Testis (tissue), 3 donors: Measurements from ENCODE around the gene WDFY2. TPM values are rescaled to one million over a fixed set of nuclear protein-coding genes. Genes with fewer than 3 reads are reported as not detected.

Experiments
- DNase-seq: peaks from one replicate; pipeline ENCODE4 v3.0.0-alpha.2; 2019
- H3K27ac ChIP-seq, 2 donors: fragments of 200-600 bp; sonication (generic); one replicate each; pipeline ENCODE4 v1.5.1; 2019
- H3K27me3 ChIP-seq: fragments of 200-600 bp; sonication (generic); one replicate; pipeline ENCODE4 v1.5.1; 2019
- H3K36me3 ChIP-seq: fragments of 200-600 bp; sonication (generic); one replicate; pipeline ENCODE4 v1.5.1; 2017; ENCODE audit warnings: low read depth; ENCODE audit errors: missing control alignments
- H3K4me1 ChIP-seq: fragments of 200-600 bp; sonication (generic); one replicate; pipeline ENCODE4 v1.5.1; 2019
- H3K4me3 ChIP-seq, 2 donors: fragments of 200-600 bp; sonication (generic); one replicate each; pipeline ENCODE4 v1.5.1; 2017 to 2019
- H3K9me3 ChIP-seq: fragments of 200-600 bp; sonication (generic); one replicate; pipeline ENCODE4 v1.5.1; 2017
- CTCF ChIP-seq, 3 experiments: fragments of 450-650 bp in 2 of 3; fragments of 200-600 bp in 1 of 3; sonication (generic) in 1 of 3; IDR thresholded peaks; one replicate each; pipeline ENCODE4 v1.5.1; 2016 to 2019; ENCODE audit warnings: antibody characterized with exemption in 3 of 3, mild to moderate bottlenecking in 2 of 3, moderate library complexity in 1 of 3
- POLR2A ChIP-seq: fragments of 450-650 bp; IDR thresholded peaks from one replicate; pipeline ENCODE4 v1.6.1; 2017; ENCODE audit warnings: antibody characterized with exemption, mild to moderate bottlenecking, moderate library complexity
- whole genome bisulfite sequencing, 2 donors: methylation state at CpG; one replicate each; pipeline ENCODE4 v1.1.5; 2018; 5-methylcytosine and 5-hydroxymethylcytosine counted together
- intact Hi-C: fragments of 100-400 bp; cut with DNase I; formaldehyde crosslinking; loops from one replicate; pipeline ENCODE4 v1.15.1; 2023; ENCODE audit warnings: low total_unique reads
- polyA plus RNA-seq: library from polyadenylated mRNA; stranded (reverse); fragments of 350-450 nt; fragmentation: Illumina TruSeq; extraction: RNeasy Lipid Tissue Mini Kit (QIAGEN cat#74804); gene quantifications from one replicate; pipeline ENCODE4 v1.2.3, GENCODE V29; 2014; ENCODE audit warnings: low read depth, low replicate concordance; ENCODE audit not compliant: insufficient read depth
- total RNA-seq, 2 donors: library from RNA; depleted of rRNA; stranded (reverse); fragments of >200 nt; gene quantifications; one replicate each; pipeline ENCODE4 v1.2.3, GENCODE V29; 2016

Gene WDFY2
- total and polyA plus RNA-seq, 3 donors from 2014 or later, result 17.1 to 45.8 (median 36.1) TPM

DNA sequence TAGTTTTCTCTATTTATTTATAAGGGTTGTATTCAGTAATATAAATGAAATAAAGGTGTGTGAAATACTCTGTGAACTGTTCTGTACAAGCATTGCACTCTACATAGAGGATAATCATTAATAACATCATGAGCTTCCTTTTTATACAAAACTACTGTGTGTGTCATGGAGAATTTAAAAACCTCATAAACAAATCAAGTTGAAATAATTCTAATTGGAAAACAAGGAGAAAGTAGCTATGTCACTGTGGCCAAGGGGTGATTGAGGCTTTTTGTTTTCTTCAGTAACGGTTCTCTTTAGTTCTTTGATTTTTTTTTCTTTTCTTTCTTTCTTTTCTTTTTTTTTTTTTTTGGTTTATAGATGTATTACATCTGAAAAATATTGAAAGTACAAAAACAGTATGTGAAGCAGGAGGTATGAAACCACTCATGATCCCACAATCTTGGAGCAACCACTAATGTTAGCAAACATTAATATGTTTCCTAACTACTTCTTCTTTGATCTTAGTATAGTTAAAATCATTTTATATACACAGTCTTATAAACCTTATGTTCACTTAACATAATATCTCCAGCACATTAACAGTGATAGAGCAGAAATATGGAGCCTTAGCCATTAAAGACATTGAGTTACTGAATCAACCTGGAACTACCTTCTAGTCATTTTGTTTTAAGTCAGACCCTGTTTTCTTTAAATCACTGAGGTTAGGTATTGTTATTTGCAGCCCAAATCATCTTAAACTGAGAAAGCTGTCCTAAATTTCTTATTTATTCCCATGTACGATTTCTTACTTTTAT lies 45.4 kb downstream of the WDFY2 start:
- no peaks in the 10 kb centered on the region for H3K36me3 ChIP-seq
- H3K9me3 ChIP-seq, result no peaks in the 10 kb centered on the region
- no peak for DNase-seq
- TF ChIP-seq POLR2A (no peak), CTCF (IDR thresholded peaks at IDR 0.05) (no peak)
- no peak overlapping the region for H3K27ac ChIP-seq
- no peak overlapping the region for H3K4me3 ChIP-seq
- no peaks in the 10 kb centered on the region for H3K27me3 ChIP-seq
- WGBS, 2 donors, result 70 to 77% methylated on average over 2 of the region's 2 CpGs
- peaks cover 18% of the 10 kb centered on the region for H3K4me1 ChIP-seq
- intact Hi-C loops, result no loop called here

DNA sequence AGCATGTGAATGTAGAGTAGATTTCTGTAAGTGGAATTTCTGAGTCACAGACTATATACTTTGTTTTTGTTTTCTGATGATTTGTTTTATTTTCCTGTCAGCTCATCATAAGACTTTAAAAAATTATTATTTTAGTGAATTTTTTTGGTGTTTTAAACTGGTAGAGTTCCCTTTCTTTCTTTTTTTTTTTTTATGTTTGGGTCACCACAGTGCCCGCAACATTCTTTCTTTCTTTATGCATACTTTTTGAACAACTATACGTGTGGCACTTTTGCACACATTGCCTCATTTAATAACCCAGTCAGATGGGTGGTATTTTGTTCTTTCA lies 46.0 kb downstream of the WDFY2 start:
- 93 to 97% methylated on average over 2 of the region's 2 CpGs for WGBS, 2 donors
- Histone ChIP-seq H3K27me3 (no peaks in the 10 kb centered on the region), H3K36me3 (no peaks in the 10 kb centered on the region), H3K4me1 (peaks cover 18% of the 10 kb centered on the region), H3K4me3 (no peak overlapping the region), H3K9me3 (no peaks in the 10 kb centered on the region), H3K27ac (no peak overlapping the region)
- DNase-seq, result no peak
- intact Hi-C loops, result no loop called here
- TF ChIP-seq POLR2A, result no peak
- no peak for TF ChIP-seq CTCF (IDR thresholded peaks at IDR 0.05)

GRCh38 chr13:51632591-51633362 lies 48.5 kb downstream of the WDFY2 start:
- H3K27me3 ChIP-seq, result no peaks in the 10 kb centered on the region
- H3K4me3 ChIP-seq, result no peak overlapping the region
- H3K4me1 ChIP-seq, result peaks cover 40% of the 10 kb centered on the region
- DNase-seq, result peak; percentile 81
- 60 to 68% methylated on average over 3 of the region's 3 CpGs for WGBS, 2 donors
- no peaks in the 10 kb centered on the region for H3K36me3 ChIP-seq
- intact Hi-C loops, result no loop called here
- H3K9me3 ChIP-seq, result no peaks in the 10 kb centered on the region
- peak overlapping the region; percentile 68 to 75 for H3K27ac ChIP-seq
- TF ChIP-seq POLR2A (no peak), CTCF (IDR thresholded peaks at IDR 0.05) (no peak)

DNA sequence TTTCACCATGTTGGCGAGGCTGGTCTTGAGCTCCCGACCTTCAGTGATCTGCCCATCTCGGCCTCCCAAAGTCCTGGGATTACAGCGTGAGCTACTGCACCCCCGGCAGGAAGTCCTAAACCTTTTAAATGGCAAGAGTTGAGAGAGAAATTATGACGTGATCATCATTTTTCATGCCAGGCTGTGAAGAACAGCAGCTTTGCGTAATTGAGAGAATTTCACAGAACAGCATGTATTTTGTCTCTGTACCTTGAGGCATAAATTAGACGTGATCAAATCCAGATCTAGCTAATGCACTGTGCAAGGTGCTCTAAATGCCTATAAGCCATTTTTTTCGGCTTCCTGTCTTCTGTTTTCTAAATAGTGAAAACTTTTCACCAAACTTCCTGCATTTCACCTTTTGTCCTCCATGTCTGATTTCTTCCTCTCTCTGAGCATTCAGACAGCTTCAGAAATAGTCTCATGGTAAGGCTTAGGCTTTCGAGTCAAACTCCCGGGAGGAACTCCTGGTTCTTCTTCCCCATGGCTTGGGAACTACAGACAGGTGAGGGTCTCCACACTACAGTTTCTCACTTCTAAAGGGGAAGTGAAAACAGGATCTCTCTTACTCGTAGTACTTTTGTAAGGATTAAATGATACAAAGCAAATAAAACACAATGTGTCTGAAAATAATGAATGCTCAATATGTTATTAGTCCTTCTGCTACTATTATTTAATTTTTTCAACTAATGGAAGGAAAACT lies 51.0 kb downstream of the WDFY2 start:
- Histone ChIP-seq H3K4me1 (peaks cover 60% of the 10 kb centered on the region), H3K27me3 (no peaks in the 10 kb centered on the region), H3K9me3 (no peaks in the 10 kb centered on the region), H3K27ac (peak overlapping the region; percentile 47 to 68), H3K36me3 (no peaks in the 10 kb centered on the region), H3K4me3 (no peak overlapping the region)
- TF ChIP-seq POLR2A (no peak), CTCF (IDR thresholded peaks at IDR 0.05) (no peak)
- DNase-seq, result no peak
- WGBS, 2 donors, result 79 to 83% methylated on average over 12 of the region's 12 CpGs
- intact Hi-C loops, result no loop called here
